DMS53 treated with DMSO at 0.1 percent for 48 hours (cell line): ENCODE measurements around the gene NELFCD.
"Not testable (repeated sequence)": the region's sequence is repeated elsewhere in the genome, so short reads cannot be mapped to it uniquely, and the experiment has no call there.

Source experiments
- DNase-seq: peaks from one replicate; lab custom pipeline; 2025; ENCODE audit not compliant: unreplicated experiment; lab: John Stamatoyannopoulos, UW

The NELFCD gene

GRCh38 chr20:58971429-58971828, 9.6 kb upstream of the NELFCD start:
- DNase-seq = no peak

GRCh38 chr20:58973179-58973578, 7.9 kb upstream of the NELFCD start:
- DNase-seq = no peak

GRCh38 chr20:58973866-58974265, 7.2 kb upstream of the NELFCD start:
- DNase-seq = no peak

GRCh38 chr20:58975353-58975752, 5.7 kb upstream of the NELFCD start:
- no peak for DNase-seq

GRCh38 chr20:58976061-58976730, 4.9 kb upstream of the NELFCD start:
- no peak for DNase-seq

DNA sequence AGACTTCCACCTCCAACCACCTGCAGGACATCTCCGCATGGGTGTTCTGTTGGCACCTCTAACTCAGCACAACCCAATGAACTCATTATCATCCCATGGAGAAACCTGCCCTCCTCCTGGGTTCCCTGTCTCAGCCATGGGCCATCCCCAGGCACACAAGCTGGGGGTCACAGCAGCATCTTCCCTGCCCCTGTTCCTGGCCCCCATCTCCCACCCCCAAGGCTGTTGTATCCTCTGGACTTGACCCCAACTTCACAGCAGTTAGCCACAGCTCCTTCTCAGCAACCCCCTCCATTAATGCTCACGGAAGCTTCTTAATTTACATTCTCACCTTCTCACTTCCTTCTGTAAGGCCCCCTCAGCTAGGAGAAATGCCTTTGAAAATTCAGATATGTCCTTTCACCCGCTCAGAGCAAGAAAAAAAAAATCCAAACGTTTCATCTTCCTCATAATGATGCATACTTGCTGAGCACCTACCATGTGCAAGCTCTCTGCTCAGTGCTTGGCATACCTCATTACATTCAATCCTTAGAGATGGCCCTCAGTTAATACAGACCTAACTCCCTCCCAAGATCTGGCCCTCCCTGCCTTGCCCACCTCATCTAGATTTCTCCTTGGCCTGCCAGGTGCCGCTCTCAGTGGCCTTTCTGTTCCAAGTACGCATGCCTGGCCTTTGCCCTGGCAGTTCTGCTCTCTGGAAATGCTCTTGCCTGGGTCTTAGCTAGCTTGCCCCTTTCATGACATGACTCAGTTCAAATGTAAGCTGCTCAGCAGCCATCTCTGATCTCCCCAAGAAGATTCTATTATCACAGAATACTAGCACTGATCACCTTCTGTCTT, 2.5 kb upstream of the NELFCD start:
- no peak for DNase-seq

GRCh38 chr20:58981628-58982364, 740 bp downstream of the NELFCD start:
- no peak for DNase-seq

GRCh38 chr20:58982406-58983114, 1.5 kb downstream of the NELFCD start:
- no peak for DNase-seq

DNA sequence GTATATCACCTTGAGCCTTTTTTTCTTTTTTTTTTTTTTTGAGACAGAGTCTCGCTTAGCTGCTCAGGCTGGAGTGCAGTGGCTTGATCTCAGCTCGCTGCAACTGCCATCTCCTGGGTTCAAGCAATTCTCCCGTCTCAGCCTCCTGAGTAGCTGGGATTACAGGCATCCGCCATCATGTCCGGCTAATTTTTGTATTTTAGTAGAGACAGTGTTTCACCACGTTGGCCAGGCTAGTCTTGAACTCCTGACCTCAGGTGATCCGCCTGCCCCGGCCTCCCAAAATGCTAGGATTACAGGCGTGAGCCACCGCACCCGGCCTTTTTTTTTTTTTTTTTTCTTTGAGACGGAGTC, 2.0 kb downstream of the NELFCD start:
- DNase-seq = not testable (repeated sequence)

GRCh38 chr20:58984691-58985090, 3.6 kb downstream of the NELFCD start:
- DNase-seq = no peak

- DNase-seq = no peak
Observed at GRCh38 chr20:58985656-58986055, 4.6 kb downstream of the NELFCD start.

DNA sequence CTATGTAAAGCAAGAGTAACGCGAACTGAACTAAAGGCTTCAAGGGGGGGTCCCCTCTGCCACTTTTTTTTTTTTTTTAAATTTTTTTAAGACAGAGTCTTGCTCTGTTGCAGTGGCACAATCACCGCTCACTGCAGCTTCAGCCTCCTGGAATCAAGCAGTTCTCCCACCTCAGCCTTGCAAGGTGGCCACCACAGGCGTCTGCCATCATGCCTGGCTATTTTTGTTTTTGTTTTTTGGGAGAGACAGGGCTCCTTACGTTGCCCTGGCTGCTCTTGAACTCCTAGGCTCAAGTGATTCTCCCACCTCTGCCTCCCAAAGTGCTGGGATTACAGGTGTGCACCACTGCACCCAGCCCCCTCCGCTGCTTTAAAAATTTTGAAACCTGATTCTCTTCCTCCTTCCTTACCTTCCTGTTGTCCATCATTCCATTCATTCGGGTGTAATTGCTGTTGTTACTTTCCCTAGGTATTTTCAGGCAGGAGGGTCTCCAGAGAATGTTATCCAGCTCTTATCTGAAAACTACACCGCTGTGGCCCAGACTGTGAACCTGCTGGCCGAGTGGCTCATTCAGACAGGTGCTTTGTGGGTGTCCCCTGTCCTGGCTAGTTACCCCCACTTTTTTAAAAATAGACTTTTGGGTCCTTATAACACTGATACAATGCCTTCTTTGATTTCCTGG, 5.4 kb downstream of the NELFCD start:
- no peak for DNase-seq

DNA sequence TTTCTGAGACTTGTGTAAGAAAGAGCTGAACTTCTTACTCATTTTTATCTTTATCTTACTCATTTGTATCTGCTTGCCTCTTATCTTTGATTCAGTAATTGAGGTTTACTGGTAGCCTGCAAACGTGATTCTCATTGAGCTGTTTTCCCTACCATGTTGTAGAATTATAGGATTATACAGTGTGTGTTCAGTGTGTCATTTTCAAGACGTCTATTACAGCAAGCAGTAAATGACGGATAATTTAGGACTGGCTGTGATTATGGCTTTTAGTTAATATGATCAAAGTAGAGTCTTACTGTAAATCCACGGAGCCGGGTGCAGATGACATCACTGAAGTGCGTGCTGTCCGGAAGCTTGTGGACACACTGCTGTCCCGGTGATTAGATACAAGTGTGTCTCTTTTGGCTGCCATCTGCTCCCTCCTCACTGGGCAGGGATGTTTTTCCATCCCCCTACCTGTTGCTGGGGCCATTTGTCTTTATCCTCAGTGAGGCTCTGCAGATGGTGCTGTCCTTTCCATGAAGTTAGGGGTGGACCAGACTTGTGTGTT, 6.0 kb downstream of the NELFCD start:
- DNase-seq = no peak

- no peak for DNase-seq
Observed at GRCh38 chr20:58987790-58988564, 6.9 kb downstream of the NELFCD start.

DNA sequence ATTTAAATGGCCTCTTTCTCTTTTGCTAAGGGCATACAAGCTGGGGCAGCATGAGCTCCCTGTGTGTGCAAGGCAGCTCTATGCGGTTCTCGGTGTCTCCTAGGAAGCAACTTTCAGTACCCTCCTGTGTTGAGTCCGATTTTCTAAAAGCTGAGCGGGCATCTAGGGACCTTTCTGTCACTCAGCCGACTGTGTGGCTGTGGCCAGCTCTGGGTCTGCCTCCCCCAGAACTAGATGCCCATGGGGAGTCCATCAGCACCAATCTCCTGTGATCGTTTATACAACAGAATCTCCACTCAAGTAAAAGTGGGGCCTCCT, 7.5 kb downstream of the NELFCD start:
- DNase-seq = no peak

DNA sequence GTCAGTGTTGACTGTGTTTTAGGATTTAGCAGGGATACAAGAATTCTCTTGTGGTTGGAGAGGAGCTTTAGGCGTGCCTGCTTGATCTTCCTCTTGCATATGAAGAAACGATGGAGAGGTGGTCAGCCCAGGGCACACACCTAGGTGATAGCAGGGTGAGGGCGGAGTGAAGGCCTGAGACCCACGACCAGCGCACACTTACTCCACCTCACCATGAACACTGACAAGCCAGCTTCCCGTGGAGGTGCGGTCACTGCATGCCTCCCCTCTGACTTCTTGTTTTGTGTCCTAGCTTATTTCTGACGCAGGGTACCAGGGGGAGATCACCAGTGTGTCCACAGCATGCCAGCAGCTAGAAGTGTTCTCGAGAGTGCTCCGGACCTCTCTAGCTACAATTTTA, 8.1 kb downstream of the NELFCD start:
- no peak for DNase-seq

- DNase-seq = no peak
Observed at GRCh38 chr20:58990651-58991445, 9.8 kb downstream of the NELFCD start.

DNA sequence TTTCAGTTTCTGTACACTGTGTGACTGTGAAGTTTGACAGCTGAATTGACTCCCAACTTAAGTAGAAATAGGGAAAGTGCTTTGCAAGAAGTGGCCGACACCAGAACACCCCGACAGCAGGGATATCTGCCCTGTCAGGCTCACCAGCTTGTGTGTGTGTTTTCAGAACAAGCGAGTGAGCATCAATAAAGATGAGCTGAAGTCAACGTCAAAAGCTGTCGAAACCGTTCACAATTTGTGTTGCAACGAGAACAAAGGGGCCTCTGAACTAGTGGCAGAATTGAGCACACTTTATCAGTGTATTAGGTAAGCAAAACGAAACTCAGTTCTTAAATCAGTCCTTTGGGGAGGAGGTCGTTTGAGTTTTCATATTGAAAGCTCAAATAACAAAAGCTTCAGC, 10.7 kb downstream of the NELFCD start:
- DNase-seq = no peak

DNA sequence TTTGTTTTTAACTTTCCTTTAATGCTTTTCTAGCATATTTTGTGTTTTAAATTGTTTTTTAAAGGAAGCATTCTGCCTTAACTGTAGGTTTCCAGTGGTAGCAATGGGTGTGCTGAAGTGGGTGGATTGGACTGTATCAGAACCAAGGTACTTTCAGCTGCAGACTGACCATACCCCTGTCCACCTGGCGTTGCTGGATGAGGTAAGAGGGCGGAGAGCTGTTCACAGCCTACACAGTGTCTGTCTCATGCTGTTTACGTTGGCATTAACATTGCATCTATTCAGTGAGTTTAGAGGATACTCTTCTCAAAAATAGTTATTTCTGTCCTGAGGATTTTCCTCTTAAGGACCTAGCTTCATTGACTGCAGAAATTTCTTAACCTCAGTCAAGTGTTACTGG, 11.9 kb downstream of the NELFCD start:
- no peak for DNase-seq
